ENCODE results near the gene TKFC.

TKFC gene

DNA sequence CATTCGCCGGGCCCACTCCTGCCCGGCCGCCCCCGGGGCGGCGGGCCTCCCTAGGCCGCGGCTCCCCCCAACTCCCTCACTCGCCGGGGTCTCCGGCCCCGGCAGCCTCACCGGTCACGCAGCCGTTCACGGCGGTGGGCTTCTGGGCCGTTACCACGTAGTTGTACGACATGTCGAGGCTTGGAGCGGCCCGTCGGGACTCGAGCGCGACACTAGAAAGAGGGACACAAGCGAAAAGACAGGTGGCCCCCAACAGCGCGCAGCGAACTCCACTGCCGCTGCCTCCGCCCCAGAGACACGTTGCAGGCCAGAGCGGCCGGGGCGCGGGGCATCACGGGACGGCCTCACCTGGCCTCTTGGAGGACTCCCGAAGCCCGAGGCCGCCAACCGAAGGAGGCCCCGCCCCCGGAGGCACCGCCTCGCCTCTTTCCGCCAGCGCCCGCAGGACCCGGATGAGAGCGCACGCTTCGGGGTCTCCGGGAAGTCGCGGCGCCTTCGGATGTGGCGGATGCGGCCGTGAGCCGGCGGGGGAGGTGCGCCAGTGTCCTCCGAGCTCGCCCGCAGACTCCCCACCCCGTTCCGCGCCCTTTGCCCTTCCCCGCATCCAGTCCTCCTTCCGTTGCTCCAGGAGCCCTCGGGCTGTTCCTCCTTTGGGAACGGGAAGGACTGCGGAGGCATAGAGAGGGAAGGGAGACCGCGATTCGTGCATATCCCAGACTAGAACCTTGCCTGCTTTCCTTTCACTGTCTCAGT lies at the start of gene TKFC, which contains the start of gene DDB1:
TKFC (plus strand) TSS at position 432 of the 753 bp plus-strand sequence. CDS start 1,501 bp downstream, outside the sequence.
DDB1 (minus strand) TSS at position 309 of the 753 bp plus-strand sequence; CDS start at position 172, 137 bp downstream.
- DNase-seq: peak; percentile 66 to 95 (median 88)

- no peak for DNase-seq
Measured at GRCh38 chr11:61283613-61284012, 49.4 kb upstream of the TKFC start.

GRCh38 chr11:61287338-61287977 lies 45.6 kb upstream of the TKFC start:
- no peak for DNase-seq

DNA sequence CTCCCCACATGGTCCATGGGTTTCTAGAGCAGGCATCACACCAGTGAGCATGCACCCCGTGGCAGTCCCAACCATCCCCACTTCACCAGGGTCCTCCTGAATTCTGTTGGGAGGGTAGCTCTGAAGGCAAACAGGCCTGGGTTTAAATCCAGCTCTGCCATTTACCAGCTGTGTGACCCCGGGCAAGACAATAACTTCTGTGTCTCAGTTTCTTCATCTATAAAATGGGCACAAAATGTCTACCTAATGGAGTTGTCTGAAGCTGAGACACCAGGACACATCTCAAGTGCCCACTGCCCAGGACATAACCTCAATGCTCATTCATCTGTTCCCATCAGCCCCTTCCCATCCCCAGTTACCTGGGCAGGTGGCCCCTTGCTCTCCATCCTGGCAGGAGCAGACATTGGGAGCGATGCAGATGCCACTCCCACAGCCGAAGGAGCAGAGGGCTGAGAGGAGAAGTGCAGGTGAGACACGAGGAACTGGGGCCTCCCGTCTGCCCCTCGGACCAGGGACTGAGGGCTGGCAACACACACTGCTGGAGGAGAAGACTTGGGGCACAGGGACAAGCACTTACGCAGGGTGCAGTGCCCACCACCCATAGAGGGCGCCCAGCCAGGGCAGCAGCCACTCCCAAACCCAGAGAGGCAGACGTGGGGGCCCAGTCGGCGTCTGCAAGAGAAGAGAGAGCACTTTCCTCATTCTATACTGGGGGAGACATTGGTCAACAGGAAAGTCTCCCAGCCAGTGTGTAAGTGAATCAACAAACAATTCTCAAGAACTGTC lies 41.9 kb upstream of the TKFC start:
- no peak for DNase-seq

- DNase-seq: no peak
Measured at GRCh38 chr11:61292356-61292755, 40.7 kb upstream of the TKFC start.

- peak in 5 of 14 donors; percentile 25 to 55 (median 48) for DNase-seq
Measured at GRCh38 chr11:61293867-61294716, 38.9 kb upstream of the TKFC start.

GRCh38 chr11:61294717-61295595 lies 38.1 kb upstream of the TKFC start, which contains the start of gene VWCE:
Gene VWCE (minus strand): TSS chr11:61295316. CDS start chr11:61295037, 279 bp downstream.
- peak in 5 of 14 donors; percentile 11 to 57 (median 37) for DNase-seq

- DNase-seq: no peak
Measured at GRCh38 chr11:61295596-61295926, 37.5 kb upstream of the TKFC start.

- no peak for DNase-seq
Measured at GRCh38 chr11:61297341-61297740, 35.7 kb upstream of the TKFC start.

DNA sequence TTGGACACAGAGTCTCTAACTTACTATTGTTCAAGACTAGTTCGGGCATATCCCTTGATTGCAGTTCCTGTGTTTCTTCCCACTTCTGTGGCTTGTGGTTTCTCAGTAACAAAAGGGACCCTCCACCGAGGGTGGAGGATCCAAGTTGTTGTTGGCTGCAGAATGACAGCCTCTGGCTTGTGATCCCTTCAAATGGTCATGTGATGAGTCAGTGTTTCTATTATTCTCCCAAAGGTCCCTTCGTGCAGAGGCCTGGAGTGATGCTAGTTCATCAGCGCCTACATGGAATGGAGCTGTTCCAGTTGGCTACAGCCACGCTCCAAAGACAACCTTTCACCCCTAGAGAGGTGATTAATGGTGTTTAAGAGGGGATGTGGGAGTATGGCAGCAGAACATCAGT lies 35.3 kb upstream of the TKFC start:
- peak in 8 of 14 donors; percentile 6 to 30 (median 14) for DNase-seq

- no peak for DNase-seq
Measured at GRCh38 chr11:61298663-61299244, 34.3 kb upstream of the TKFC start.

- no peak for DNase-seq
Measured at GRCh38 chr11:61302550-61302949, 30.5 kb upstream of the TKFC start.

DNA sequence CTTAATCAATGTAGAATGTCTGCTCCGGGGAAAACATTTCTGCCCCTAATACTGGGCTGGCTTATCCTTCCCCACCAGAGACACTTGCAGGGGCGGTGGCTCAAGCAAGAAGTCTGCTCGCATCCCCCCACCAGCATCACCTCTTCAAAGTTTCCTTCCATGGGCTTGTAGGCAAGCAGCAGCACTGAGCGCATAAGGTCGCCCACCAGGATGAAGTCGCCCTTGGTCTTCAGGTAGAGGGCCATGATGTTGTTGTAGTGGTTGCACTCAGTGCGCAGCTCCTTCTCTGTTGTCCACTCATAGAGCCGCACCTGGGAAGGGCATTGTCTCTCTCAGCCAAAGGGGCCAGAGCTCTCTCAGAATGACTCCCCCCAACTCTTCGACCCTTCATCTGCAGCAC lies 29.3 kb upstream of the TKFC start:
- DNase-seq: no peak

- no peak for DNase-seq
Measured at GRCh38 chr11:61305417-61305816, 27.6 kb upstream of the TKFC start.

GRCh38 chr11:61306221-61306620 lies 26.8 kb upstream of the TKFC start:
- no peak for DNase-seq

DNA sequence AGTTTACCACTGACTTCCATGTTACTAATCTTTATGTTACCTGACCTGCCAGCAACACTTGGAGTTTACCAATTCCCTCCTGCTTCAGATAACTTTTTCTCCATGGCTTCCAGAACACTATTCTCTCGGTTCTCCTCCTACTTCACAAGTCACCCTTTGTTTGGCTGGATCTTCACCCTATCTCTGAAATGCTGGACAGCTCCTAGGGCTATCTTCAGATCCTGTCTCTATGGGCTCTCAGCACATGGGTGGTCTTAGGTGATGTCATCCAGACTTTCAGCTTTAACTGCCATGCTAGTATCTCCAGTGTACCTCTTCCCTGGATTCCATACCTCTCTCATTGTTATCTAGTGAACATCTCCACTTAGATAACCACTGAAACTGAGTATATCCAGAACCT lies 25.7 kb upstream of the TKFC start:
- no peak for DNase-seq

DNA sequence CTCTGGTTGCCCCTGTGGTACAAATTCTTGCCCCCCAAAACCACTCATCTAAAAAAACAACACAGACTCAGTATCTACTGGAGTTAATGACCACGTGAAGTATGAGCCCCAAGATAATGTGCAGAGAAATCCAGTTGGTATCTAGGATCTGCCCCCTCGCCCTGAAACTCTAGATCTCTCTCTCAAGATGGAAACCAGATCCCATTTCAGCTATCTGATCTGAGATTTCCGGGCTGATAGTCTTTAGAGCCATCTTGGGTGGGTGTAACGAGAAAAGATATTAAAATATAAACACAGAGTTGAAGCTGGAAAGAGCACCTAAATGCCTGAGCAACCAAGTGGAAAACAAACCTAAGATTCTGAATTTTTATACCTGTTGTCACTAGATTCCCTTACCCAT lies 23.9 kb upstream of the TKFC start:
- no peak for DNase-seq

- no peak for DNase-seq
Measured at GRCh38 chr11:61309739-61310138, 23.3 kb upstream of the TKFC start.

- no peak for DNase-seq
Measured at GRCh38 chr11:61310749-61311148, 22.3 kb upstream of the TKFC start.

GRCh38 chr11:61315260-61315659 lies 17.8 kb upstream of the TKFC start:
- no peak for DNase-seq
